H1 (cell line): ENCODE data around the gene LRRC23. TPM values are rescaled to one million over a fixed set of nuclear protein-coding genes. Genes with fewer than 3 reads are reported as not detected.
"Not testable (repeated sequence)": the region's sequence is repeated elsewhere in the genome, so short reads cannot be mapped to it uniquely, and the experiment has no call there.

ENCODE experiments used
- CTCF ChIA-PET: fragments of 300-600 bp; sonication (Branson Sonifier 250); formaldehyde crosslinking; loops from one replicate; lab custom pipeline; 2021; ENCODE audit not compliant: partially characterized antibody; lab: Charles Lee
- POLR2A ChIA-PET: fragments of 300-600 bp; sonication (Branson Sonifier 250); formaldehyde crosslinking; loops from one replicate; lab custom pipeline; 2021; ENCODE audit warnings: inconsistent platforms; ENCODE audit not compliant: partially characterized antibody; lab: Charles Lee
- DNase-seq, 2 experiments: peaks; one replicate each; pipeline versions ENCODE4 v3.0.0 to v3.0.0-alpha.2; 2010 to 2022; ENCODE audit warnings: low spot score in 2 of 2, low read depth in 1 of 2, mixed read lengths in 1 of 2
- FAIRE-seq: peaks from 2 replicates; lab custom pipeline; 2011; peaks lifted over from hg19 to GRCh38; lab: Jason Lieb, UNC
- H2AFZ ChIP-seq: 2 replicates; pipeline ENCODE4 v1.8.1; 2012; ENCODE audit warnings: low read length, inconsistent platforms
- H2AK5ac ChIP-seq: 2 replicates; pipeline ENCODE4 v1.6.1; 2013; ENCODE audit warnings: low read depth, low read length
- H2BK120ac ChIP-seq: replicated peaks from 2 replicates; pipeline ENCODE3; 2013; ENCODE audit warnings: low read depth, low read length, inconsistent platforms
- H2BK12ac ChIP-seq: 2 replicates; pipeline ENCODE4 v1.6.1; 2013; ENCODE audit warnings: low read depth, low read length
- H2BK15ac ChIP-seq: 2 replicates; pipeline ENCODE4 v1.6.1; 2013; ENCODE audit warnings: low read length
- H2BK20ac ChIP-seq: 2 replicates; pipeline ENCODE4 v1.6.1; 2013; ENCODE audit warnings: low read length
- H2BK5ac ChIP-seq: 2 replicates; pipeline ENCODE4 v1.6.1; 2013; ENCODE audit warnings: low read depth, low read length
- H3K14ac ChIP-seq: 2 replicates; pipeline ENCODE4 v1.6.1; 2013; ENCODE audit warnings: inconsistent platforms; ENCODE audit not compliant: insufficient read length
- H3K18ac ChIP-seq: 2 replicates; pipeline ENCODE4 v1.6.1; 2013; ENCODE audit warnings: low read length; ENCODE audit errors: extremely low read depth
- H3K23ac ChIP-seq: 2 replicates; pipeline ENCODE4 v1.6.1; 2013; ENCODE audit warnings: inconsistent platforms; ENCODE audit not compliant: insufficient read length
- H3K23me2 ChIP-seq: 2 replicates; pipeline ENCODE4 v1.6.1; 2013; ENCODE audit warnings: low read depth, low read length
- H3K27ac ChIP-seq: 2 replicates; pipeline ENCODE4 v1.6.1; 2011; ENCODE audit warnings: low read depth, low read length, inconsistent platforms
- H3K27me3 ChIP-seq, 4 experiments: replicated peaks in 1 of 4; 1 replicate in 1 of 4; 2 replicates in 3 of 4; pipeline versions ENCODE4 v1.6.1 to v1.8.1; 2011 to 2013; ENCODE audit warnings: low read length in 3 of 4, mild to moderate bottlenecking in 3 of 4, inconsistent platforms in 2 of 4, mixed read lengths in 2 of 4, moderate library complexity in 1 of 4; ENCODE audit not compliant: control insufficient read depth in 3 of 4, insufficient read depth in 3 of 4; ENCODE audit errors: extremely low read depth in 1 of 4
- H3K36me3 ChIP-seq, 4 experiments: 2 replicates each; pipeline versions ENCODE4 v1.6.1 to v1.8.1; 2011 to 2013; ENCODE audit warnings: mild to moderate bottlenecking in 4 of 4, low read length in 3 of 4, moderate library complexity in 2 of 4, control low read depth in 1 of 4, inconsistent platforms in 1 of 4; ENCODE audit not compliant: insufficient read depth in 4 of 4, control insufficient read depth in 2 of 4
- H3K4ac ChIP-seq: replicated peaks from 2 replicates; pipeline ENCODE3; 2013; ENCODE audit warnings: low read length, low read depth, mixed read lengths, inconsistent platforms; ENCODE audit not compliant: insufficient read length
- H3K4me1 ChIP-seq, 4 experiments: replicated peaks in 1 of 4; 1 replicate in 1 of 4; 2 replicates in 3 of 4; pipeline versions ENCODE4 v1.6.1 to v1.8.1; 2011 to 2013; ENCODE audit warnings: low read length in 3 of 4, inconsistent platforms in 2 of 4, mixed read lengths in 1 of 4; ENCODE audit not compliant: insufficient read depth in 4 of 4, control insufficient read depth in 3 of 4
- H3K4me2 ChIP-seq, 2 experiments: 2 replicates each; pipeline versions ENCODE4 v1.6.1 to v1.8.1; 2011 to 2013; ENCODE audit warnings: low read depth in 2 of 2, low read length in 2 of 2, control low read depth in 1 of 2, inconsistent platforms in 1 of 2, mild to moderate bottlenecking in 1 of 2; ENCODE audit not compliant: insufficient read depth in 1 of 2
- H3K4me3 ChIP-seq, 4 experiments: fragments of 200-600, 300-600 bp in 1 of 4; sonication (generic), shearing (Covaris generic), sonication (Bioruptor Twin) in 1 of 4; 2 replicates each; pipeline versions ENCODE4 v1.5.1 to v1.8.1; 2011 to 2016; ENCODE audit warnings: low read length in 4 of 4, low read depth in 3 of 4, control low read depth in 2 of 4, inconsistent platforms in 2 of 4, mild to moderate bottlenecking in 2 of 4, mixed read lengths in 1 of 4, moderate library complexity in 1 of 4; ENCODE audit not compliant: insufficient read depth in 2 of 4; ENCODE audit errors: extremely low read depth in 1 of 4
- H3K56ac ChIP-seq: replicated peaks from 2 replicates; pipeline ENCODE3; 2013; ENCODE audit warnings: low read depth, mild to moderate bottlenecking, mixed read lengths, low read length, inconsistent platforms; ENCODE audit not compliant: insufficient read length
- H3K79me1 ChIP-seq: 2 replicates; pipeline ENCODE4 v1.6.1; 2013; ENCODE audit warnings: low read depth, low read length, control low read depth
- H3K79me2 ChIP-seq, 2 experiments: 2 replicates each; pipeline versions ENCODE4 v1.6.1 to v1.8.1; 2012 to 2013; ENCODE audit warnings: low read length in 2 of 2, mild to moderate bottlenecking in 2 of 2, inconsistent platforms in 1 of 2; ENCODE audit not compliant: insufficient read depth in 2 of 2, control insufficient read depth in 1 of 2
- H3K9ac ChIP-seq, 4 experiments: replicated peaks in 1 of 4; 1 replicate in 1 of 4; 2 replicates in 3 of 4; pipeline versions ENCODE4 v1.6.1 to v1.8.1; 2011 to 2013; ENCODE audit warnings: low read depth in 3 of 4, low read length in 3 of 4, control low read depth in 2 of 4, mild to moderate bottlenecking in 2 of 4, moderate library complexity in 2 of 4, inconsistent platforms in 1 of 4; ENCODE audit errors: extremely low read depth in 1 of 4
- H3K9me3 ChIP-seq, 2 experiments: 2 replicates each; pipeline versions ENCODE4 v1.6.1 to v1.8.1; 2012 to 2013; ENCODE audit warnings: mild to moderate bottlenecking in 2 of 2, moderate library complexity in 2 of 2, control low read depth in 1 of 2, inconsistent platforms in 1 of 2, low read depth in 1 of 2, low read length in 1 of 2, mixed read lengths in 1 of 2; ENCODE audit not compliant: insufficient read depth in 2 of 2
- H4K20me1 ChIP-seq, 2 experiments: replicated peaks in 1 of 2; 2 replicates each; pipeline versions ENCODE3 to v1.8.1; 2011 to 2013; ENCODE audit warnings: inconsistent platforms in 2 of 2, low read length in 2 of 2, mild to moderate bottlenecking in 1 of 2; ENCODE audit not compliant: insufficient read depth in 2 of 2, control insufficient read depth in 1 of 2
- H4K5ac ChIP-seq: 2 replicates; pipeline ENCODE4 v1.6.1; 2013; ENCODE audit warnings: low read length, low read depth, mixed read lengths, inconsistent platforms; ENCODE audit not compliant: insufficient read length
- H4K8ac ChIP-seq: 2 replicates; pipeline ENCODE4 v1.8.0; 2013; ENCODE audit warnings: mild to moderate bottlenecking, moderate library complexity, low read length, inconsistent platforms; ENCODE audit not compliant: insufficient read depth; ENCODE audit errors: extremely low read depth
- H4K91ac ChIP-seq: replicated peaks from 2 replicates; pipeline ENCODE3; 2013; ENCODE audit warnings: low read length, mixed read lengths, inconsistent platforms; ENCODE audit not compliant: insufficient read length
- WGBS, 2 experiments: shearing (Covaris generic) in 1 of 2; methylation state at CpG; one replicate each; pipeline versions ENCODE4 v1.1.6 to v1.1.7; 2013 to 2015; ENCODE audit warnings: low lambda C conversion rate in 2 of 2, mixed read lengths in 2 of 2, inconsistent platforms in 1 of 2, low coverage in 1 of 2, missing lambda C conversion rate in 1 of 2; ENCODE audit not compliant: insufficient replicate concordance in 2 of 2, insufficient coverage in 1 of 2, insufficient read length in 1 of 2; ENCODE audit errors: extremely low coverage in 1 of 2, missing lambda C conversion rate in 1 of 2; 5-methylcytosine and 5-hydroxymethylcytosine counted together
- polyA plus RNA-seq, 7 experiments: library from polyadenylated mRNA; depleted of rRNA in 3 of 7; stranded (reverse) in 5 of 7; unstranded in 2 of 7; fragments of >200 nt in 5 of 7; fragments of 200-250 nt in 2 of 7; gene quantifications; 1 replicate in 5 of 7; 2 replicates in 1 of 7; 4 replicates in 1 of 7; pipeline versions ENCODE4 v1.2.1 to v1.2.3, GENCODE V29; 2011 to 2013; ENCODE audit warnings: missing spikeins in 2 of 7, mixed read lengths in 2 of 7
- total RNA-seq: library from RNA; stranded (reverse); fragmentation: NEBNext Ultra II Directional; extraction: Animal tissue kit (Norgen Biotek cat#: 25700); gene quantifications from 2 replicates; pipeline ENCODE4 v1.2.1, GENCODE V29; 2021

LRRC23 gene
- total and polyA plus RNA-seq, 2 of the 8 experiments (the other 6 are each of a cell fraction or from before 2014, with no cell fraction given) = 2.5 to 3.6 TPM

DNA sequence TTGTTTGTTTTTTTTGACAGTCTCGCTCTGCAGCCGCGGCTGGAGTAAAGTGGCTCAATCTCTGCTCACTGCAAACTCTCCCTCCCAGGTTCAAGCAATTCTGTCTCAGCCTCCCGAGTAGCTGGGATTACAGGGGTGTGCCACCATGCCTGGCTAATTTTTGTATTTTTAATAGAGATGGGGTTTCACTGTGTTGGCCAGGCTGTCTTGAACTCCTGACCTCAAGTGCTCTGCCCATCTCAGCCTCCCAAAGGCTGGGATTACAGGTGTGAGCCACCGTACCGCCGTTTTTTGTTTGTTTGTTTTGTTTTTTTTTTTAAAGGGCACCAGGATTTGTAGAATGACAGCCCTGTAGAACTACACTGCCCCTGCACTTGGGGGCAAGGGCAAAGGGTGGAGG lies 15.8 kb upstream of the LRRC23 start:
- FAIRE-seq = not testable (repeated sequence)
- CTCF ChIA-PET = interaction anchor here (1.4 kb wide), 1 partner anchor 15 kb away, joined by 5 read pairs; no protein-coding TSS in a partner anchor
- POLR2A ChIA-PET = interaction anchor here (1.9 to 7.8 kb wide), 3 partner anchors 8 to 22 kb away, joined by 10 to 86 read pairs (median 26); partner anchors contain the start of genes SPSB2 and TPI1

More for the DNA sequence above, 15.8 kb upstream of the LRRC23 start:
- not testable (repeated sequence) for H2BK5ac ChIP-seq, H3K9me3 ChIP-seq, H2BK120ac ChIP-seq, H3K27ac ChIP-seq, H3K27me3 ChIP-seq, H4K8ac ChIP-seq, H2BK20ac ChIP-seq, DNase-seq, H3K79me2 ChIP-seq, H3K4me2 ChIP-seq, H4K20me1 ChIP-seq, H2BK15ac ChIP-seq, H3K23ac ChIP-seq, H2AK5ac ChIP-seq, H2BK12ac ChIP-seq, H3K18ac ChIP-seq, H3K14ac ChIP-seq, H4K5ac ChIP-seq, H3K79me1 ChIP-seq, H3K4ac ChIP-seq, H4K91ac ChIP-seq, H3K23me2 ChIP-seq, H2AFZ ChIP-seq, H3K56ac ChIP-seq, H3K4me3 ChIP-seq, H3K9ac ChIP-seq
- Histone ChIP-seq H3K36me3 (peaks cover 0 to 15% (median 1%) of the 10 kb centered on the region in 4 experiments; a peak in 4 of 8 replicates), H3K4me1 (peaks cover 2 to 13% (median 8%) of the 10 kb centered on the region in 4 experiments; a peak in 6 of 7 replicates)
- 86% methylated on average over 7 of the region's 7 CpGs; no CpG with 5 or more reads in 1 of the 2 experiments for WGBS, 2 experiments
